Astrocyte of the spinal cord (primary cell): ENCODE results near the gene WDR4.
"Not testable (repeated sequence)": the region's sequence is repeated elsewhere in the genome, so short reads cannot be mapped to it uniquely, and the experiment has no call there.

Source experiments
- DNase-seq: peaks from one replicate; pipeline ENCODE4 v3.0.0; 2011; ENCODE audit warnings: low read depth, low spot score
- H3K4me3 ChIP-seq: 2 replicates; pipeline ENCODE4 v1.5.1; 2011; ENCODE audit warnings: low read depth, mild to moderate bottlenecking, low read length, moderate library complexity
- CTCF ChIP-seq: IDR thresholded peaks from 2 replicates; pipeline ENCODE4 v1.5.1; 2012; ENCODE audit warnings: low read depth, mild to moderate bottlenecking, low read length, inconsistent platforms
- in situ Hi-C: cut with HindIII; loops from 2 replicates; pipeline ENCODE4 v1.10.0; 2017; ENCODE audit warnings: low sequenced_read_pairs

Gene WDR4

GRCh38 chr21:42818328-42818749, 61.0 kb downstream of the WDR4 start:
- H3K4me3 ChIP-seq = no peak overlapping the region
- TF ChIP-seq CTCF = peak; percentile 89
- DNase-seq = peak; percentile 50
- in situ Hi-C loops = no loop called here

- DNase-seq = peak; percentile 17
- in situ Hi-C loops = no loop called here
- TF ChIP-seq CTCF = no peak
- H3K4me3 ChIP-seq = no peak overlapping the region
Observed at GRCh38 chr21:42815217-42815616, 64.1 kb downstream of the WDR4 start.

GRCh38 chr21:42812528-42813241, 66.7 kb downstream of the WDR4 start:
- H3K4me3 ChIP-seq = not testable (repeated sequence)

GRCh38 chr21:42811960-42812359, 67.4 kb downstream of the WDR4 start:
- no peak overlapping the region for H3K4me3 ChIP-seq
- DNase-seq = no peak
- in situ Hi-C loops = no loop called here
- no peak for TF ChIP-seq CTCF

More at GRCh38 chr21:42812528-42813241, 66.7 kb downstream of the WDR4 start:
- in situ Hi-C loops, DNase-seq: not testable (repeated sequence)

GRCh38 chr21:42809577-42810475, 69.5 kb downstream of the WDR4 start:
- no peak overlapping the region for H3K4me3 ChIP-seq
- in situ Hi-C loops = no loop called here
- TF ChIP-seq CTCF = no peak
- no peak for DNase-seq

- no peak for TF ChIP-seq CTCF
- in situ Hi-C loops = no loop called here
- H3K4me3 ChIP-seq = no peak overlapping the region
- DNase-seq = no peak
Observed at GRCh38 chr21:42809171-42809570, 70.2 kb downstream of the WDR4 start.
